Dermis blood vessel endothelial cell (primary cell): ENCODE results near the gene RPP14. TPM values are rescaled to one million over a fixed set of nuclear protein-coding genes. Genes with fewer than 3 reads are reported as not detected.

Experiments
- DNase-seq: peaks from one replicate; pipeline ENCODE4 v3.0.0; 2010
- total RNA-seq: library from RNA; depleted of rRNA; stranded (reverse); fragments of >200 nt; gene quantifications from 2 replicates; pipeline ENCODE4 v1.2.3, GENCODE V29; 2014

The RPP14 gene
- total RNA-seq, 1 donor from 2014 or later: 20.3 TPM

DNA sequence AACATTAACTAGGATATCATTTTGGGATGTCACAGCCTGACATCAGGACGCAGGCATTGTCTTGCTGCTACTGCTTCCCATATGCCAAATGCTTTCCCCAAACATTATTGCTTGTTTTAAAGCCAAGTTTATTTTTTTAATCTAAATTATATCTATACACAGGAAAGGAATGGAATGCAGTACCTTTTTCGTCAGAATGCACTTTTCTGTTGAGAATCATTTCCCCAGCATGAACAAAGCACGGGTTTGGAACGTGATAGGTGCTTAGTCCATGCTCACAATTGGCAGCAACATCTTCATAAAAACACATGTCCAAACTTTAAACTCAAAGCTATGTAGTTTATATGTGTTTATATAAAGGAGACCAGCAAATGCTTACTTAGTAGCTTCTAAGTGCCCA, 52.8 kb downstream of the RPP14 start:
- DNase-seq: no peak

DNA sequence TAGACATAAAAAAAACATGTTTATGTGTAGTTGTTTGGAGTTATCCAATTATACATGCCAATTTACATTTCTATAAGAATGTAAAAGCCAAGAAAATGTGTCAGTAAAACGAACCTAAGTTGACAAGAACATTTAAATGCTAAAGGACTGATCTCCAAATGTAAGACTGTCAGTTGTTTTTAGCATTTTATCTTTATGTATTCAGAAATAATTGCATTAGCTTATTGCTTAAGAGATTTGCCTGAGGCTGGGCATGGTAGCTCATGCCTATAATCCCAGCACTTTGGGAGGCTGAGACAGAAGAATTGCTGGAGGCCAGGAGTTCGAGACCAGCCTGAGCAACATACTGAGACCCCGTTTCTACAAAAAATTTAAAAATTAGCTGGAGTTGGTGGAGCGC, 53.6 kb downstream of the RPP14 start:
- no peak for DNase-seq

DNA sequence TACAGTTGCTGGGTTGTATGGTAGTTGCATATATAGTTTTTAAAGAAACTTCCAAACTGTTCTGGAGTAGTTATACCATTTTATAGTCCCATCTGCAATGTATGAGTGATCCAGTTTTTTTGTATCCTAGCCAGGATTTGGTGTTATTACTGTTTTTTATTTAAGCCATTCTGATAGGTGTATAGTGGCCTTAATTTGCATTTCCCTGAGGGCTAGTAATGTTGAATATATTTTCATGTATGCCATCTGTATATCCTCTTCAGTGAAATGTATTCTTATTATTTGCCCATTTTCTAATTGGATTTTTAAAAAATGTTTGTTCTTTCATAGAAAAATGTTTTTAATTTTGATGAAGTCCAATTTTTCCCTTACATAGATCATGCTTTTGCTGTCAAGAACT, 55.8 kb downstream of the RPP14 start:
- no peak for DNase-seq

GRCh38 chr3:58366699-58367098, 60.7 kb downstream of the RPP14 start:
- DNase-seq: no peak

DNA sequence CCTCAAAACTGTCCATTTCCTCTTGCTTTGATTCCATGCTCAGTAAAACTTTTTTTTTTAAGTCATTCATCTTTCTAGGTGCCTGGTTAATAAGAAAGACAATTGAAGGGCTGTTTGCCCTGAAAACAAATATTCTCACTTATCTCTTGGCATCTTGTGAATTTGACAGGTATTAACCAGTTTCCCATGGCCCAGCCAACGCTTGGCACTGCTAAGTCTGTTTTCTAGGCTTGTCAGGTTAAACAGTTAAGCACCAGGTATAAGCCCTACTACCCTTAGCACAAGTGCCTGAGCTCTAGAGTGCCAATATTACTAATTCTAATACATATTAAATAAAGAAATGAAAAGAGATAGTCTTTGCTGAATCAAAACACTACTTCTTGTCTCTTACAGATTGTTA, 63.0 kb downstream of the RPP14 start:
- DNase-seq: no peak

Other genes starting within 250 kb of the RPP14 start
- 1.7 and 10.6 TPM in 2 replicates for gene DNASE1L3, start 95.3 kb upstream of the RPP14 start, total RNA-seq
- 21.7 and 43.1 TPM in 2 replicates for gene ABHD6, start 68.5 kb upstream of the RPP14 start, total RNA-seq
- gene HTD2, start 275 bp downstream of the RPP14 start, total RNA-seq: 10.2 and 16.0 TPM in 2 replicates
- gene PXK, start 26.6 kb downstream of the RPP14 start, total RNA-seq: 22.7 and 30.6 TPM in 2 replicates
- gene PDHB, start 127.6 kb downstream of the RPP14 start, total RNA-seq: 130 and 135 TPM in 2 replicates
- gene KCTD6, start 185.9 kb downstream of the RPP14 start, total RNA-seq: 7.3 and 10.6 TPM in 2 replicates
- 0.70 and 1.5 TPM in 2 replicates for gene ACOX2, start 230.9 kb downstream of the RPP14 start, total RNA-seq